ENCODE measurements around the gene ANKLE2.
A peak's percentile ranks its signal among the peaks of the same experiment; 100 is the strongest.

- TF ChIP-seq RELA (IDR thresholded peaks at IDR 0.05; ENCODE audit: borderline replicate concordance, partially characterized antibody): no peak
- no peak for TF ChIP-seq EP300 (IDR thresholded peaks at IDR 0.05; ENCODE audit: borderline replicate concordance in 1 of 2, control insufficient read depth in 1 of 2, low read depth in 2 of 2, low read length in 2 of 2)
- no peak; the same call in 1 of the 2 replicates for TF ChIP-seq POLR2AphosphoS5 (IDR thresholded peaks at IDR 0.05; ENCODE audit: low read length)
- TF ChIP-seq POLR2A (IDR thresholded peaks at IDR 0.05; ENCODE audit: low read depth, low read length): peak; percentile 35; the same call in 1 of the 2 replicates
- TF ChIP-seq NKRF (conservative IDR thresholded peaks at IDR 0.05): no peak
Measured at GRCh38 chr12:132720606-132721345, 40.9 kb downstream of the ANKLE2 start.
